ENCODE results near the gene EXOC6B. TPM values are rescaled to one million over a fixed set of nuclear protein-coding genes. Genes with fewer than 3 reads are reported as not detected.

EXOC6B gene
- total RNA-seq, 1 experiment from 2014 or later: 40.1 TPM

- Histone ChIP-seq H2BK15ac (ENCODE audit: low read depth, low read length) (no peak overlapping the region), H2AFZ (ENCODE audit: low read length) (no peak overlapping the region), H2BK20ac (ENCODE audit: low read depth, low read length, poor library complexity, severe bottlenecking) (no peak overlapping the region), H4K91ac (ENCODE audit: insufficient read length, low read depth, low read length) (no peak overlapping the region), H3K4me2 (ENCODE audit: insufficient read depth, insufficient read length, low read length) (peak overlapping the region; percentile 87), H3K79me1 (ENCODE audit: insufficient read depth, low read depth, low read length, poor library complexity, severe bottlenecking) (no peaks in the 10 kb centered on the region), H2BK5ac (ENCODE audit: insufficient read length, low read length) (no peak overlapping the region), H3T11ph (ENCODE audit: low read length) (no peak overlapping the region), H3K9ac (ENCODE audit: extremely low read depth, insufficient read length, low read length) (no peak overlapping the region), H3K79me2 (ENCODE audit: insufficient read depth, low read length) (no peaks in the 10 kb centered on the region), H3K56ac (ENCODE audit: insufficient read length, low read depth, low read length) (no peak overlapping the region), H4K8ac (replicated peaks; ENCODE audit: insufficient read length, low read depth, low read length) (no peak overlapping the region), H3K27ac (ENCODE audit: insufficient read length, low read depth, low read length) (no peak overlapping the region), H3K4ac (ENCODE audit: low read depth, low read length) (no peak overlapping the region), H2BK12ac (ENCODE audit: insufficient read length, low read depth, low read length) (no peak overlapping the region), H3K4me1 (ENCODE audit: insufficient read depth, low read length) (no peaks in the 10 kb centered on the region; the same call in 1 of the 2 replicates), H3K9me3 (ENCODE audit: control insufficient read depth, low read depth, low read length) (no peaks in the 10 kb centered on the region), H3K14ac (ENCODE audit: insufficient read depth, low read length) (no peak overlapping the region), H4K20me1 (ENCODE audit: control insufficient read depth, insufficient read depth, insufficient read length) (peaks cover 5% of the 10 kb centered on the region), H2AK5ac (ENCODE audit: insufficient read length, low read length) (no peak overlapping the region), H3K18ac (ENCODE audit: insufficient read length, low read depth, low read length) (no peak overlapping the region), H2BK120ac (ENCODE audit: low read depth, low read length, poor library complexity, severe bottlenecking) (no peak overlapping the region), H3K23me2 (ENCODE audit: insufficient read length, low read depth, low read length, poor library complexity, severe bottlenecking) (peaks cover 34% of the 10 kb centered on the region), H3K23ac (ENCODE audit: insufficient read length, low read depth, low read length) (no peak overlapping the region), H4K5ac (ENCODE audit: insufficient read length, low read depth, low read length) (no peak overlapping the region), H3K27me3 (ENCODE audit: insufficient read depth, low read length) (peaks cover 75% of the 10 kb centered on the region)
- peaks cover 37 to 59% of the 10 kb centered on the region in 2 experiments for H3K4me1 Mint-ChIP-seq
- H3K9me3 Mint-ChIP-seq: peaks cover 0 to 8% of the 10 kb centered on the region in 2 experiments; a peak in 3 of 5 replicates
- no peaks in the 10 kb centered on the region; a peak in 1 of 7 replicates for H3K36me3 Mint-ChIP-seq (ENCODE audit: insufficient read depth in 1 of 3, low read depth in 3 of 3)
- peak overlapping the region in 1 of 3 experiments; percentile 44; a peak in 2 of 7 replicates for H3K27ac Mint-ChIP-seq
- H3K4me3 Mint-ChIP-seq: peak overlapping the region; percentile 62 to 79
- no peak for TF ChIP-seq CTCF (conservative IDR thresholded peaks at IDR 0.05)
- no CpG with 5 or more reads among the region's 33 CpGs for WGBS (ENCODE audit: extremely low coverage, insufficient read length, low lambda C conversion rate)
- H3K27me3 Mint-ChIP-seq (ENCODE audit: low read depth): peaks cover 96% of the 10 kb centered on the region
- no peak for DNase-seq
Measured at GRCh38 chr2:72145658-72146329, 680.0 kb downstream of the EXOC6B start.
